IMR-90 (cell line): ENCODE data around the gene MORF4L1. TPM values are rescaled to one million over a fixed set of nuclear protein-coding genes. Genes with fewer than 3 reads are reported as not detected.

ENCODE experiments used
- ATAC-seq: fragments of 200-7000 bp; cut with Tn5 transposase; 2 replicates; pipeline ENCODE4 v1.9.1; 2020; ENCODE audit warnings: low read depth, mild to moderate bottlenecking, moderate library complexity
- BruUV-seq: library from RNA; stranded (reverse); fragments of 400-500 nt; replicated peaks from 2 replicates; lab custom pipeline; 2021; lab: Mats Ljungman, UMichigan
- CTCF ChIA-PET: fragments of 300-600 bp; formaldehyde crosslinking; extraction: SDS; loops from one replicate; lab custom pipeline; 2021; ENCODE audit warnings: antibody characterized with exemption; lab: Yijun Ruan, JAX
- POLR2A ChIA-PET: fragments of 300-600 bp; sonication (Branson Sonifier 250); formaldehyde crosslinking; loops from one replicate; lab custom pipeline; 2022; ENCODE audit warnings: antibody characterized with exemption; ENCODE audit not compliant: unreplicated experiment; lab: Charles Lee
- DNase-seq: peaks from one replicate; pipeline ENCODE4 v3.0.0; 2013
- H2AFZ ChIP-seq: replicated peaks from 2 replicates; pipeline ENCODE3; 2013; ENCODE audit warnings: low read length, mild to moderate bottlenecking; ENCODE audit not compliant: poor library complexity
- H2AK5ac ChIP-seq: 2 replicates; pipeline ENCODE4 v1.6.1; 2013; ENCODE audit warnings: low read depth, low read length, inconsistent platforms
- H2AK9ac ChIP-seq: replicated peaks from 2 replicates; pipeline ENCODE3; 2013; ENCODE audit warnings: mild to moderate bottlenecking, low read depth, low read length, moderate library complexity; ENCODE audit not compliant: poor library complexity
- H2BK120ac ChIP-seq: 2 replicates; pipeline ENCODE4 v1.6.1; 2013; ENCODE audit warnings: low read depth, low read length, inconsistent platforms
- H2BK15ac ChIP-seq: 3 replicates; pipeline ENCODE4 v1.6.1; 2013; ENCODE audit warnings: low read depth, low read length, inconsistent platforms
- H2BK20ac ChIP-seq: 2 replicates; pipeline ENCODE4 v1.6.1; 2013; ENCODE audit warnings: low read depth, mild to moderate bottlenecking, inconsistent platforms, low read length, moderate library complexity
- H2BK5ac ChIP-seq: 2 replicates; pipeline ENCODE4 v1.6.1; 2013; ENCODE audit warnings: mild to moderate bottlenecking, low read depth, low read length, inconsistent platforms; ENCODE audit not compliant: poor library complexity, severe bottlenecking
- H3K14ac ChIP-seq: replicated peaks from 2 replicates; pipeline ENCODE4 v1.6.1; 2013; ENCODE audit warnings: low read depth, low read length, inconsistent platforms
- H3K18ac ChIP-seq: 2 replicates; pipeline ENCODE4 v1.6.1; 2013; ENCODE audit warnings: low read depth, low read length, control low read depth
- H3K23ac ChIP-seq: 2 replicates; pipeline ENCODE4 v1.6.1; 2013; ENCODE audit warnings: low read depth, low read length, inconsistent platforms
- H3K27ac ChIP-seq: 2 replicates; pipeline ENCODE4 v1.5.1; 2013; ENCODE audit warnings: mild to moderate bottlenecking, control low read depth, low read length; ENCODE audit not compliant: insufficient read depth
- H3K27me3 ChIP-seq: 2 replicates; pipeline ENCODE4 v1.6.1; 2013; ENCODE audit warnings: low read length; ENCODE audit not compliant: control insufficient read depth, insufficient read depth
- H3K36me3 ChIP-seq: 2 replicates; pipeline ENCODE4 v1.6.1; 2013; ENCODE audit warnings: low read length, mixed read lengths; ENCODE audit not compliant: control insufficient read depth, insufficient read depth
- H3K4ac ChIP-seq: 2 replicates; pipeline ENCODE4 v1.6.1; 2013; ENCODE audit warnings: low read depth, low read length, inconsistent platforms
- H3K4me1 ChIP-seq: 2 replicates; pipeline ENCODE4 v1.6.1; 2013; ENCODE audit warnings: low read length, mixed read lengths; ENCODE audit not compliant: control insufficient read depth, insufficient read depth
- H3K4me2 ChIP-seq: 2 replicates; pipeline ENCODE4 v1.6.1; 2013; ENCODE audit warnings: low read depth, mild to moderate bottlenecking, control low read depth, low read length, moderate library complexity
- H3K4me3 ChIP-seq: 2 replicates; pipeline ENCODE4 v1.5.1; 2013; ENCODE audit warnings: low read depth, mild to moderate bottlenecking, control low read depth, low read length, moderate library complexity; ENCODE audit not compliant: insufficient read depth
- H3K56ac ChIP-seq: 2 replicates; pipeline ENCODE4 v1.6.1; 2013; ENCODE audit warnings: low read length, inconsistent platforms; ENCODE audit not compliant: insufficient read depth; ENCODE audit errors: extremely low read depth
- H3K79me1 ChIP-seq, 2 experiments: 2 replicates each; pipeline ENCODE4 v1.6.1; 2013; ENCODE audit warnings: low read length in 2 of 2, inconsistent platforms in 1 of 2, low read depth in 1 of 2
- H3K9ac ChIP-seq: 2 replicates; pipeline ENCODE4 v1.6.1; 2013; ENCODE audit warnings: low read depth, low read length, control low read depth
- H3K9me1 ChIP-seq: 2 replicates; pipeline ENCODE4 v1.6.1; 2013; ENCODE audit warnings: low read length, inconsistent platforms; ENCODE audit not compliant: insufficient read depth
- H3K9me3 ChIP-seq: 2 replicates; pipeline ENCODE4 v1.6.1; 2013; ENCODE audit warnings: low read length; ENCODE audit not compliant: control insufficient read depth, insufficient read depth
- H4K20me1 ChIP-seq: 2 replicates; pipeline ENCODE4 v1.6.1; 2013; ENCODE audit warnings: low read length, inconsistent platforms; ENCODE audit not compliant: insufficient read depth
- H4K5ac ChIP-seq: 2 replicates; pipeline ENCODE4 v1.6.1; 2013; ENCODE audit warnings: mild to moderate bottlenecking, low read depth, low read length, control low read depth
- H4K8ac ChIP-seq, 2 experiments: 2 replicates each; pipeline ENCODE4 v1.6.1; 2013; ENCODE audit warnings: low read depth in 2 of 2, low read length in 2 of 2, control low read depth in 1 of 2, inconsistent platforms in 1 of 2
- H4K91ac ChIP-seq: 2 replicates; pipeline ENCODE4 v1.6.1; 2013; ENCODE audit warnings: low read depth, low read length, inconsistent platforms; ENCODE audit not compliant: insufficient read depth
- BHLHE40 ChIP-seq: fragments of 150-350 bp; IDR thresholded peaks from 2 replicates; pipeline ENCODE4 v1.6.1; 2016; ENCODE audit warnings: mild to moderate bottlenecking, low read depth, low read length
- CEBPB ChIP-seq: IDR thresholded peaks from 2 replicates; pipeline ENCODE4 v1.6.1; 2012; ENCODE audit warnings: low read depth, low read length, improper control_type of control experiment
- CHD1 ChIP-seq: IDR thresholded peaks from 2 replicates; pipeline ENCODE4 v1.6.1; 2012; ENCODE audit warnings: low read depth, low read length, improper control_type of control experiment
- MAFK ChIP-seq: IDR thresholded peaks from 2 replicates; pipeline ENCODE4 v1.6.1; 2012; ENCODE audit warnings: low read depth, low read length, improper control_type of control experiment
- MAZ ChIP-seq: IDR thresholded peaks from 2 replicates; pipeline ENCODE4 v1.6.1; 2012; ENCODE audit warnings: low read depth, mild to moderate bottlenecking, low read length, improper control_type of control experiment, moderate library complexity, borderline replicate concordance
- NFE2L2 ChIP-seq: fragments of 150-350 bp; IDR thresholded peaks from 2 replicates; pipeline ENCODE4 v1.6.1; 2016; ENCODE audit warnings: low read depth, mild to moderate bottlenecking, low read length
- POLR2A ChIP-seq: IDR thresholded peaks from 2 replicates; pipeline ENCODE4 v1.6.1; 2012; ENCODE audit warnings: mild to moderate bottlenecking, low read depth, low read length
- RAD21 ChIP-seq: IDR thresholded peaks from 2 replicates; pipeline ENCODE4 v1.6.1; 2012; ENCODE audit warnings: low read length, improper control_type of control experiment
- RCOR1 ChIP-seq: IDR thresholded peaks from 2 replicates; pipeline ENCODE4 v1.6.1; 2012; ENCODE audit warnings: mild to moderate bottlenecking, low read length, improper control_type of control experiment; ENCODE audit not compliant: insufficient replicate concordance
- RFX5 ChIP-seq: IDR thresholded peaks from 2 replicates; pipeline ENCODE4 v1.8.0; 2012; ENCODE audit warnings: low read depth, mild to moderate bottlenecking, low read length, moderate library complexity
- USF2 ChIP-seq: fragments of 150-350 bp; IDR thresholded peaks from 2 replicates; pipeline ENCODE4 v1.6.1; 2017; ENCODE audit warnings: mild to moderate bottlenecking, antibody characterized with exemption, low read length, low read depth
- whole genome bisulfite sequencing, 2 experiments: methylation state at CpG; one replicate each; pipeline versions ENCODE4 v1.1.5 to v1.1.7; 2013; ENCODE audit warnings: missing lambda C conversion rate in 2 of 2; ENCODE audit not compliant: insufficient read length in 1 of 2; ENCODE audit errors: extremely low coverage in 2 of 2; 5-methylcytosine and 5-hydroxymethylcytosine counted together
- dilution Hi-C: fragments of 300-500 bp; cut with HindIII; formaldehyde crosslinking; loops from one replicate; pipeline ENCODE4 v1.14.3; 2018; ENCODE audit warnings: low sequenced_read_pairs; ENCODE audit not compliant: unreplicated experiment
- in situ Hi-C: fragments of 300-500 bp; cut with MboI; formaldehyde crosslinking; loops from 3 replicates; pipeline ENCODE4 v1.14.3; 2019; ENCODE audit warnings: low sequenced_read_pairs, inconsistent platforms, mixed read lengths
- intact Hi-C: fragments of 100-400 bp; cut with micrococcal nuclease; formaldehyde crosslinking; loops from 2 replicates; pipeline ENCODE4 v1.10.0; 2022
- polyA plus RNA-seq, 3 experiments: library from polyadenylated mRNA; depleted of rRNA; stranded (reverse); fragments of >200 nt; gene quantifications; 2 replicates each; pipeline ENCODE4 v1.2.3, GENCODE V29; 2012; ENCODE audit warnings: low replicate concordance in 1 of 3
- total RNA-seq: library from RNA; depleted of rRNA; stranded (reverse); fragments of >200 nt; gene quantifications from 2 replicates; pipeline ENCODE4 v1.2.3, GENCODE V29; 2012
- TF ChIP-seq, protein P1 (sequence below): conservative IDR thresholded peaks from 2 replicates; pipeline ENCODE4 v1.5.1; 2012; ENCODE audit warnings: mild to moderate bottlenecking, low read depth, low read length, improper control_type of control experiment

MORF4L1 gene
- total and polyA plus RNA-seq, 2 of the 4 experiments (the other 2 are of a cell fraction): 217 to 392 TPM

GRCh38 chr15:78872972-78873792 is 492 bp downstream of the MORF4L1 start:
- peak overlapping the region; percentile 94 for H3K27ac ChIP-seq
- peak overlapping the region; percentile 91 for H4K5ac ChIP-seq
- peak overlapping the region; percentile 100 for H3K4ac ChIP-seq
- H3K56ac ChIP-seq: peak overlapping the region; percentile 100
- peak overlapping the region; percentile 100 for H4K91ac ChIP-seq
- ChIA-PET POLR2A (interaction anchor here (0.5 to 0.6 kb wide), 2 partner anchors 16 to 307 kb away, joined by 3 to 7 read pairs; no protein-coding TSS in a partner anchor), CTCF (interaction anchor here (0.9 kb wide), 1 partner anchor 62 kb away, joined by 4 read pairs; the partner anchor contains the start of gene ADAMTS7)
- no peaks in the 10 kb centered on the region for H3K27me3 ChIP-seq
- H3K36me3 ChIP-seq: no peaks in the 10 kb centered on the region
- peak overlapping the region; percentile 83; the same call in 2 of the 3 replicates for H2BK15ac ChIP-seq
- BruUV-seq: no TSS peak
- intact Hi-C loops: loop anchor here (1.0 to 5.0 kb wide), 3 partner anchors 13 to 121 kb away; partner anchors contain the start of gene ADAMTS7
- peak overlapping the region; percentile 100 for H3K14ac ChIP-seq
- H3K18ac ChIP-seq: peak overlapping the region; percentile 80
- H2BK120ac ChIP-seq: peak overlapping the region; percentile 83
- in situ Hi-C loops: no loop called here
- WGBS, 2 experiments: 0% methylated on average over 23 of the region's 75 CpGs; no CpG with 5 or more reads in 1 of the 2 experiments
- peak overlapping the region; percentile 90 for H2AFZ ChIP-seq
- H3K4me2 ChIP-seq: peak overlapping the region; percentile 96; the same call in 1 of the 2 replicates
- H4K8ac ChIP-seq: peak overlapping the region; percentile 99 to 100
- H2BK5ac ChIP-seq: peak overlapping the region; percentile 93
- peaks cover 47% of the 10 kb centered on the region for H4K20me1 ChIP-seq
- no peaks in the 10 kb centered on the region for H3K9me3 ChIP-seq
- H3K23ac ChIP-seq: peak overlapping the region; percentile 100
- peak overlapping the region; percentile 100 for H2AK5ac ChIP-seq
- 0 out of 2 replicates have a peak overlapping the region, but pooled peaks have one; percentile 47 for H2BK20ac ChIP-seq
- H3K79me1 ChIP-seq: peaks cover 3 to 18% of the 10 kb centered on the region in 2 experiments; a peak in 2 of 4 replicates
- H3K9ac ChIP-seq: peak overlapping the region; percentile 98
- peak overlapping the region; percentile 67 for H3K4me3 ChIP-seq
- DNase-seq (peak; percentile 93), ATAC-seq (peak; percentile 71)
- peaks cover 2% of the 10 kb centered on the region; the same call in 1 of the 2 replicates for H3K4me1 ChIP-seq
- H3K9me1 ChIP-seq: no peaks in the 10 kb centered on the region
- dilution Hi-C loops: no loop called here
- H2AK9ac ChIP-seq: peak overlapping the region; percentile 100
- TF ChIP-seq, protein P1, sequence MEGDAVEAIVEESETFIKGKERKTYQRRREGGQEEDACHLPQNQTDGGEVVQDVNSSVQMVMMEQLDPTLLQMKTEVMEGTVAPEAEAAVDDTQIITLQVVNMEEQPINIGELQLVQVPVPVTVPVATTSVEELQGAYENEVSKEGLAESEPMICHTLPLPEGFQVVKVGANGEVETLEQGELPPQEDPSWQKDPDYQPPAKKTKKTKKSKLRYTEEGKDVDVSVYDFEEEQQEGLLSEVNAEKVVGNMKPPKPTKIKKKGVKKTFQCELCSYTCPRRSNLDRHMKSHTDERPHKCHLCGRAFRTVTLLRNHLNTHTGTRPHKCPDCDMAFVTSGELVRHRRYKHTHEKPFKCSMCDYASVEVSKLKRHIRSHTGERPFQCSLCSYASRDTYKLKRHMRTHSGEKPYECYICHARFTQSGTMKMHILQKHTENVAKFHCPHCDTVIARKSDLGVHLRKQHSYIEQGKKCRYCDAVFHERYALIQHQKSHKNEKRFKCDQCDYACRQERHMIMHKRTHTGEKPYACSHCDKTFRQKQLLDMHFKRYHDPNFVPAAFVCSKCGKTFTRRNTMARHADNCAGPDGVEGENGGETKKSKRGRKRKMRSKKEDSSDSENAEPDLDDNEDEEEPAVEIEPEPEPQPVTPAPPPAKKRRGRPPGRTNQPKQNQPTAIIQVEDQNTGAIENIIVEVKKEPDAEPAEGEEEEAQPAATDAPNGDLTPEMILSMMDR: peak; percentile 60
- 0 out of 2 replicates have a peak, but pooled peaks have one; percentile 13 for TF ChIP-seq MAFK
- TF ChIP-seq RCOR1: no peak
- peak; percentile 73; the same call in 1 of the 2 replicates for TF ChIP-seq MAZ
- TF ChIP-seq RFX5: no peak
- TF ChIP-seq USF2: no peak
- peak; percentile 92 for TF ChIP-seq POLR2A
- TF ChIP-seq CEBPB: no peak
- TF ChIP-seq BHLHE40: 0 out of 2 replicates have a peak, but pooled peaks have one; percentile 5
- TF ChIP-seq CHD1: peak; percentile 95; the same call in 1 of the 2 replicates
- TF ChIP-seq RAD21: peak; percentile 35; the same call in 1 of the 2 replicates
- peak; percentile 66 for TF ChIP-seq NFE2L2
